Measurements from ENCODE around the gene RWDD2A. TPM values are rescaled to one million over a fixed set of nuclear protein-coding genes. Genes with fewer than 3 reads are reported as not detected.
A peak's percentile ranks its signal among the peaks of the same experiment; 100 is the strongest.
"Not testable (repeated sequence)": the region's sequence is repeated elsewhere in the genome, so short reads cannot be mapped to it uniquely, and the experiment has no call there.

The RWDD2A gene
- total RNA-seq, 4 donors from 2014 or later = 4.6 to 5.8 (median 5.5) TPM

DNA sequence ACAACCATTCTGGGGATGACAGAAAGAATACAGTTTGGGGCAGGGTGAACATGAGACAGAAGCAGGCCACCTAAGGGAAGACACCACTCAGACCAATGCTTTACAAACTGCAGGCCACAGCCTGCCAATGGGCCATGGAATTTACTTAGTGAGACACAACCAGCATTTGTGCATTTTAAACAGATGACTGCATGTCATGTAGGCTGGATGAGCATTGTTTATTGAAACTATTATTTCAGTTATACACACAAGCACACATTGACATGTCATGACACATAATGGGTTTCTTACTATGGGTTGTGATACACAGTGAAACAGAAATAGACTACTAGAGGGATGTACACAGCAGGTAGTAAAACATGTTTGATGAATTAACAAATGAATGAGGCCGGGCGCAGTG, 8.1 kb upstream of the RWDD2A start:
- TF ChIP-seq POLR2A (IDR thresholded peaks at IDR 0.05) = no peak
- TF ChIP-seq, protein P1, sequence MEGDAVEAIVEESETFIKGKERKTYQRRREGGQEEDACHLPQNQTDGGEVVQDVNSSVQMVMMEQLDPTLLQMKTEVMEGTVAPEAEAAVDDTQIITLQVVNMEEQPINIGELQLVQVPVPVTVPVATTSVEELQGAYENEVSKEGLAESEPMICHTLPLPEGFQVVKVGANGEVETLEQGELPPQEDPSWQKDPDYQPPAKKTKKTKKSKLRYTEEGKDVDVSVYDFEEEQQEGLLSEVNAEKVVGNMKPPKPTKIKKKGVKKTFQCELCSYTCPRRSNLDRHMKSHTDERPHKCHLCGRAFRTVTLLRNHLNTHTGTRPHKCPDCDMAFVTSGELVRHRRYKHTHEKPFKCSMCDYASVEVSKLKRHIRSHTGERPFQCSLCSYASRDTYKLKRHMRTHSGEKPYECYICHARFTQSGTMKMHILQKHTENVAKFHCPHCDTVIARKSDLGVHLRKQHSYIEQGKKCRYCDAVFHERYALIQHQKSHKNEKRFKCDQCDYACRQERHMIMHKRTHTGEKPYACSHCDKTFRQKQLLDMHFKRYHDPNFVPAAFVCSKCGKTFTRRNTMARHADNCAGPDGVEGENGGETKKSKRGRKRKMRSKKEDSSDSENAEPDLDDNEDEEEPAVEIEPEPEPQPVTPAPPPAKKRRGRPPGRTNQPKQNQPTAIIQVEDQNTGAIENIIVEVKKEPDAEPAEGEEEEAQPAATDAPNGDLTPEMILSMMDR (IDR thresholded peaks at IDR 0.05) = no peak
- Histone ChIP-seq H3K4me3 (replicated peaks in 1 of 3) (no peak overlapping the region), H3K27ac (no peak overlapping the region), H3K9me3 (no peaks in the 10 kb centered on the region), H3K36me3 (peaks cover 4 to 10% of the 10 kb centered on the region in 2 donors), H3K27me3 (no peaks in the 10 kb centered on the region), H3K4me1 (no peaks in the 10 kb centered on the region)
- WGBS, 2 donors = 95 to 100% methylated on average over 2 of the region's 2 CpGs
- no peak for DNase-seq
- intact Hi-C loops (cut with DNase I) = no loop called here

DNA sequence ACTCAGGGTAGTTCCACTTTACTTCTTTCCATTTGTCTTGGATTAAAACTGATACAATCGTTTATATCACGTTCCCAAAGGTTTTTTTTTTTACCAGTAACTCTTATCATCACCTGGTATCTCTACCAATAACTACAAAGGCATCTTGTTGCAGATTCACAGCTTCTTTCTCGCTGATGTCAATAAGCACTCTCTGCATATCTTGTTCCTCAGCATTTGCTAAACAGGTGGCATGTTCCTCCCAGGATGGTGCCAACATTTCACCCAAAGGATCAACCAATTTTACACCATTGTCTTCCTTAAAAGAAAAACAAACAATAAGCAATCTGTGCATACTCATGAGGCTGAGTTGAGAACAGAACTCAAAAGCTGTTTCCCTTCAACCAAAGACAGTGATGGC, 4.7 kb upstream of the RWDD2A start:
- TF ChIP-seq POLR2A (IDR thresholded peaks at IDR 0.05) = no peak
- TF ChIP-seq, protein P1 (IDR thresholded peaks at IDR 0.05) = no peak
- no peaks in the 10 kb centered on the region for H3K9me3 ChIP-seq
- no peak overlapping the region for H3K4me3 ChIP-seq (replicated peaks in 1 of 3)
- 76 to 79% methylated on average over 3 of the region's 3 CpGs for WGBS, 2 donors
- H3K36me3 ChIP-seq = peaks cover 3 to 4% of the 10 kb centered on the region in 2 donors
- H3K27me3 ChIP-seq = no peaks in the 10 kb centered on the region
- no peak overlapping the region for H3K27ac ChIP-seq
- H3K4me1 ChIP-seq = peaks cover 0 to 5% of the 10 kb centered on the region in 2 donors
- no peak for DNase-seq
- intact Hi-C loops (cut with DNase I) = no loop called here

DNA sequence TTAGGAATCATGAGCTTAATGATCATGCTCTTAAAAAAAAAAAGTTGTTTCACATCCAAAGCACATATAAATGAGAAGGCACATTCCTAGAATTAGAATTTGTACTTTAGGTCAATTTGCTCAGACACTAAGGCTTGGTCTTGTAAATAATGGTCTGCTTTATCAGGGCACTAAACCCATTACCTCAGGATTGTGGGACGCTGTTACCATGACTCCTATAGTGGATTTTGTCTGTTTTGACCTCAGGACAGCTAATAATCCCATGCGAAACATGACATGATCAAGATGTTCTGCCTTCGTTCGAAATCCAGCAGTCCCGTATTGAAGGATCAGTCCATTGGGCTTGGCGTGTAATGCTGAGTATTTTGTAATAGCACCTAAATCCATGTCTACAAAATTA, 2.5 kb upstream of the RWDD2A start:
- peaks cover 0 to 3% of the 10 kb centered on the region in 2 donors for H3K36me3 ChIP-seq
- H3K27ac ChIP-seq = no peak overlapping the region
- 92 to 98% methylated on average over 6 of the region's 6 CpGs for WGBS, 2 donors
- H3K4me1 ChIP-seq = peaks cover 8 to 11% of the 10 kb centered on the region in 2 donors
- DNase-seq = no peak
- H3K27me3 ChIP-seq = no peaks in the 10 kb centered on the region
- no peaks in the 10 kb centered on the region for H3K9me3 ChIP-seq
- TF ChIP-seq, protein P1 (IDR thresholded peaks at IDR 0.05) = no peak
- no peak for TF ChIP-seq POLR2A (IDR thresholded peaks at IDR 0.05)
- intact Hi-C loops (cut with DNase I) = loop anchor here (10.0 kb wide), 1 partner anchor 126 kb away; the partner anchor contains the start of genes DOP1A and UBE3D
- H3K4me3 ChIP-seq (replicated peaks in 1 of 3) = no peak overlapping the region

DNA sequence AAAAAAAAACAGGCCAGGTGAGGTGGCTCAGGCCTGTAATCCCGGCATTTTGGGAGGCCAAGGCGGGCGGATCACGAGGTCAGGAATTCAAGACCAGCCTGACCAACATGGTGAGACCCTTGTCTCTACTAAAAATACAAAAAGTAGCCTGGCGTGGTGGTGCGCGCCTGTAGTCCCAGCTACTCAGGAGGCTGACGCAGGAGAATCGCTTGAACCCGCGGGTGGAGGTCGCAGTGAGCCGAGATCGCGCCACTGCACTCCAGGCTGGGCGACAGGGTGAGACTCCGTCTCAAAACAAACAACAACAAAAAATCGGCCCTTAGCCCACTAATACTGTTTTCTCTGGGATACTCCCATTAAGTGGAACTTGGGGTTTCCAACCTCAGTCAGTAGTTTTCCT, 1.2 kb upstream of the RWDD2A start:
- H3K9me3 ChIP-seq, H3K27ac ChIP-seq, H3K27me3 ChIP-seq, H3K36me3 ChIP-seq, DNase-seq: not testable (repeated sequence)
- Histone ChIP-seq H3K4me3 (replicated peaks in 1 of 3) (peak overlapping the region in 1 of 3 donors; percentile 95), H3K4me1 (peaks cover 8 to 11% of the 10 kb centered on the region in 2 donors)
- WGBS, 2 donors = 88 to 92% methylated on average over 17 to 18 of the region's 18 CpGs
- intact Hi-C loops (cut with DNase I) = loop anchor here (10.0 kb wide), 1 partner anchor 127 kb away; the partner anchor contains the start of genes DOP1A and UBE3D

DNA sequence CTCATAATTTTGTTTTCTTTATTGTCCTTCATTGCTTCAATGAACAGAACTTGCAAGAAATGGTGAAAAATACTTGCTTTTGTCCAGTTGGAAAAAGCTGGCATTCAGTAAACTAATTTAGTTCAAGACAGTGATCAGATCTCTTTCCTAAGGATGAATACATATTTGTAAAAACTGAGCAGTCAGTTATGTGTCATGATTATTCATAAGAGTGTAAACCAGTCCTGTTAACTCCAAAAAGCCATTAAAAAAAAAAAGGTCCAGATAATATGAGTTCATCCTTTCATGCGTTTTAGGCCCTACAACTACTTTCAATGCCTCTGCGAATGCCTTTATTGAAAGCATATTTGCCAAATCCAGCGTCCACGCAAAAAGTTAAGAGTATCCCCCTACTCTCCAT, 701 bp upstream of the RWDD2A start:
- WGBS, 2 donors = 0 to 2% methylated on average over 4 of the region's 4 CpGs

More for the DNA sequence above, 701 bp upstream of the RWDD2A start:
- Histone ChIP-seq H3K27ac (peak overlapping the region in 2 of 3 donors; percentile 79 to 83), H3K27me3 (no peaks in the 10 kb centered on the region), H3K4me3 (replicated peaks in 1 of 3) (peak overlapping the region; percentile 86 to 95 (median 93)), H3K9me3 (no peaks in the 10 kb centered on the region), H3K4me1 (peaks cover 8 to 11% of the 10 kb centered on the region in 2 donors), H3K36me3 (no peaks in the 10 kb centered on the region)
- intact Hi-C loops (cut with DNase I) = loop anchor here (10.0 kb wide), 1 partner anchor 128 kb away; the partner anchor contains the start of genes DOP1A and UBE3D
- TF ChIP-seq, protein P1 (IDR thresholded peaks at IDR 0.05) = no peak
- no peak for TF ChIP-seq POLR2A (IDR thresholded peaks at IDR 0.05)
- DNase-seq = no peak
